GM18907 (cell line): ENCODE data around the gene SND1.
A peak's percentile ranks its signal among the peaks of the same experiment; 100 is the strongest.

Experiments
- ATAC-seq: cut with Tn5 transposase; IDR thresholded peaks from one replicate; pipeline ENCODE4 v1.9.1; 2021; ENCODE audit warnings: mild to moderate bottlenecking, moderate library complexity; ENCODE audit not compliant: unreplicated experiment

SND1 gene

GRCh38 chr7:128078309-128078708 lies 426.3 kb downstream of the SND1 start:
- no peak for ATAC-seq

GRCh38 chr7:128080169-128080568 lies 428.2 kb downstream of the SND1 start:
- no peak for ATAC-seq

DNA sequence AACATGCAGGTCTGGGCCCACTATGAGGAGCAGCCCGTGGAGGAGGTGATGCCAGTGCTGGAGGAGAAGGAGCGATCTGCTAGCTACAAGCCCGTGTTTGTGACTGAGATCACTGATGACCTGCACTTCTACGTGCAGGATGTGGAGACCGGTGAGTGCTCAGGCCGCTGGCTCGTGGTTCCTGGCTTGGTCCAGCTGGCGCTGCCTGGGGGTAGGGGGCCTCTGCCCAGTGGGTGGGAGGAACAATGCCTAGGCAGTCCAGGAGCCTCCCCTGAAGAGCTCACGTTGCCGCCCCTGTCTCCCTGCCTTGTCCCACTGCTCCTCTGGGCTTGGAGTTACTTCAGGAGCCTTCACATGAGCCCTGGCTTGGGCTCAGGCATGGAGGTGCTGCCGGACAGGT lies 429.4 kb downstream of the SND1 start:
- no peak for ATAC-seq

DNA sequence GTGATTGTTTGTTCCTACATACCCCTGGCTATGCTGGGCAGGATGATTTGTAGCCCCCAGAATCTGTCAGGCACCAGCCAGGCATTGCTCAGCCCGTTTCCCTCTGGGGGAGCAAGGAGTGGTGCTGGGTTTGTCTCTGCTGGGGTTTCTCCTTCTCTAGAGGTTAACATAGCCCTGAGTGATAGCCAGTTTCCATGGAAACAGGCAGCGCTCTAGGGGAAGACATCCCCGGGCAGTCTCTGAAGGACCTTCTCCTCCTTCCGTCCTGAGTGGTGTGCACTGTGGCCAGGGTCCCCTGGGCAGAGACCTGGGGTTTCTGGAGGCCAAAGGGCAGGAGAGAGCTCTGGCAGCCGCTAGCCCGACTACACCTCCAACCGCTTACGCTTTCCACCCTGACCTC lies 429.8 kb downstream of the SND1 start:
- ATAC-seq = no peak

DNA sequence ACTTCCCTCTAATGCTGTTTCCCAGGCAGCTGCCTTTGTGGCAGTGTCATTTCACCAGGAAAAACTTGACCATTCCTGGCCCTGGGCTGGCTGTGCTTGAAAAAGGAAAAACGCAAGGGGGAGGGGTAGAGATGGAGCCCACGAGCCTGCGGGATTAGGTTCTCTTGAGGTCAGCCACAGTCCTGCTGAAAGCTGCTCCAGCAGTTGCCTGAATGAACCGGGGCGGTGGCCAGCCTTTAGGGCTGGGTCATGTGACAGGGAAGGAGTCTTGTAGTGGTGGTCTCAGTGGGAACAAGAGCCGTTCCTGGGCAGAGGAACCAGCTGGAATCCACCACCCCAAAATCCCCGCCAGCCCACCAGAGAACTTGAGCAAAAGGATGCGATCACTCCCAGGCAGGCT lies 430.4 kb downstream of the SND1 start:
- no peak for ATAC-seq

DNA sequence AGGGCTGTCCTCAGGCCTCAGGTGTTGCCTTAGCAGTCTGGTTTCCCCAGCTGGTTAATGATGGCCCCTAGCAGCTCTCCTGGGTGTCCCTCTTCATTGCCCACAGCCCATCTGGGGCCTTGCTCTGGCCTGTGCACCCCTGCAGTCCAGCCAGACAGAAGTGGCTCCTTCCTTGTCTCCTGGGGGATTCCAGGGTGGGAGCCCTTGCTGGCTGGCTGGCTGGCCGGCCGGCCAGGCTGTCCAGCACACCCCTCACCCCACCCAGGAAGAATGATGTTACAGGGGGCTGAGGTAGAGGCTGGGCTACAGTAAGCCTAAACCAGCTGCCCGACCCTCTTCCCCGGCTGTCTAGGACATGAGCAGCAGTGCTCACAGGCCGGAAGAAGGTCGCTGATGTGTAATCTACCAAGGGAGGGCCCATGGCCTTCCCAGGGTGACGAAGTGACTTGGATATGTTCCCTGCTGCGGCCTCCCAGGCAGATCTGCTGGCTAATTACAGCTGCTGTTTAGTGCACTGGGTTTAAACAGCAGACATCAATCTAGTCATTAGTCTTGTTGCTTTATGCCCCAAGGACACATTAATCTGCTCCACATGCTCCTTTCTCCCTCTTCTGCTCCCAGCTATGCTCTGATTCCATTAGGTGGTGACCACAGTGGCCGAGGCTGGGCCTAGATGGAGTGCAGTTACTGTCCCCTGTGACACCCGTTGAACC lies 433.1 kb downstream of the SND1 start:
- ATAC-seq = no peak

GRCh38 chr7:128090492-128090891 lies 438.5 kb downstream of the SND1 start:
- no peak for ATAC-seq

- no peak for ATAC-seq
These were observed 439.1 kb downstream of the SND1 start for GRCh38 chr7:128091106-128091505.

GRCh38 chr7:128092221-128092620 lies 440.2 kb downstream of the SND1 start:
- no peak for ATAC-seq

- ATAC-seq = no peak
These were observed 441.9 kb downstream of the SND1 start for GRCh38 chr7:128093614-128094570.

- ATAC-seq = no peak
These were observed 442.7 kb downstream of the SND1 start for GRCh38 chr7:128094686-128095085.

GRCh38 chr7:128097211-128097731 lies 445.3 kb downstream of the SND1 start:
- no peak for ATAC-seq

DNA sequence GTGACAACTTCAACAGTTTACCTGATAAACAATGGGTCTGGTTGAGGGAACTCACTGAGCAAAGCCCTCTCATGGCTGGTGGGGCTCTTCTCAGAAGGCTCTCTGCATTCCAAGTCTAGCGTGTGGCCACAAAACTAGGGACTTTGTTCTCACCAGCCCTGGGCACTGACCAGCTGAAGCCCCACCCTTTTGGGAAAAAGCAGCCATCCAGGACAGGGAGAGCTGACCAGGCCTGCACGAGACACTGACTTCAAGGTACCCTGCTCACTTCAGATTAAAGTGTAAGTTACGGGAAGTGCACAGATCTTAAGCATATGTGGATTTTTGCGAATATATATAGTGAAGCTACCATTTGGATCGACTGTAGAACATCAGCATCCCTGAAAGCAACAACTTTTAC lies 446.6 kb downstream of the SND1 start:
- no peak for ATAC-seq

- ATAC-seq = no peak
These were observed 447.2 kb downstream of the SND1 start for GRCh38 chr7:128099204-128099671.

DNA sequence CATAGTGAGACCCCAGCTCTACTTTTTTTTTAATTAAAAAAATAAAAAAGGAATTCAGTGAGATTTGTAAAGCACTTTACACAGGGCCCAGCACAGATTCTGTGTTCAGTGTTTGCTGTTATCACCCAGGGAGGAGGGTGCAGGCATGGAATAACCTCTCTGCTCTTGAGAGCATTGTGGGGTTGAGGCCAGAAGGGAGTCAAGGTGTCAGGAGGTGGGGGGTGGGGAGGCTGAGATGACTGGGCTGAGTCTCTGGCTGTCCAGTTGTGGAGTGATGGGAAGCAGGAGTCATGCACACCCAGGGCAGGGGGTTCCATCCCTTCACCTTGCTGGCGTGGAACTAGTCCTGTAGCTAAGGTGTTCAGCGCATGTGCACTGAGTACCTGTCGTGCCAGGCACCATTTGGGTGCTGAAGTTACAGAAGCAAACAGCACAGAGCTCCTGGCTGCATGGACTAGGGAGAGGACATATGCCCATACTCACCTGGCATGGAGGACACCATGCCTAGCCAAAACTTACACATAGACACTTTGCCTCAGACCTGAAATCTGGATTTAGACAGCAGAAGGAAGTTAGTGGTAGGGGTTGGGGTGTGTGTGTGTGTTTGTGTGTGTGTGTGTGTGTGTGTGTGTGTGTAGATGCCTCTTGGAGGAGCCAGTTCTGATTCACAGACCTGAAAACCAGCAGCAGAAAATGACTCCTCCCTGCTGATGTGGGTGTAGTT lies 448.4 kb downstream of the SND1 start:
- no peak for ATAC-seq

DNA sequence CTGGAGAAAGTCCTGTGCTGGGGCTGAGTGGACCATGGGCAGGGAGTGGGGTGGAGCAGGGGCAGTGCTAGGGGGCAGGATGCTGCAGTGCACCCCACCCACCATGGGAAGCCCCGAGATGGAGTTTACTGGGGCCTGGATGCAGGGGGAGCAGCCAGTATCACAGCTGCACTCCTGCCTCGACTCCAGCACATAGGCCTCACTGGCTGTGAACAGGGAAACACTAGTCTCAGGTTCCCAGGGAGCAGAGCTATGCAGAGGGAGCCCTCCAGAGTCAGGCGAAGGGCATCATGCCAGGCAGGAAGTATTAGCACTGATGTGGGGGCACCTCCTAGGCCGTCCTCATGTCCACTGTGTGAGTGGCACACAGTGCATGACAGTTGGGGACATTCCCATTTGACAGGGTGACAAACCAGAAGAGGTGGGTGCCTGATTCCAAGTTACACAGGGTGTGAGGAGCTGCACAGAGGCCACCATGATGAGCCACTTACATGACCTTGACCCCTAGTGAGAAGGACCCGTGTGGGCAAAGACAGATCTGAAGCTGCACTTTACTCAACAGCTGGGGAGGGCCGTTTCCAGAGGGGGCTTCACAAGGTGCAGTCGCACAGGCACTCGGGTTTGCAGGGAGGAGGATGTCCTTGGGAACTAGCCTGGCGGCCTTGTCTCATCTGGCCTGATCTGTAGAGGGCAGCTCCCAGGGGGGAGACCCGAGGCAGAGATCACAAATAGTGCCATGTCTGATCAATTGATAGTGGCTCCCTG lies 449.1 kb downstream of the SND1 start:
- ATAC-seq = no peak

DNA sequence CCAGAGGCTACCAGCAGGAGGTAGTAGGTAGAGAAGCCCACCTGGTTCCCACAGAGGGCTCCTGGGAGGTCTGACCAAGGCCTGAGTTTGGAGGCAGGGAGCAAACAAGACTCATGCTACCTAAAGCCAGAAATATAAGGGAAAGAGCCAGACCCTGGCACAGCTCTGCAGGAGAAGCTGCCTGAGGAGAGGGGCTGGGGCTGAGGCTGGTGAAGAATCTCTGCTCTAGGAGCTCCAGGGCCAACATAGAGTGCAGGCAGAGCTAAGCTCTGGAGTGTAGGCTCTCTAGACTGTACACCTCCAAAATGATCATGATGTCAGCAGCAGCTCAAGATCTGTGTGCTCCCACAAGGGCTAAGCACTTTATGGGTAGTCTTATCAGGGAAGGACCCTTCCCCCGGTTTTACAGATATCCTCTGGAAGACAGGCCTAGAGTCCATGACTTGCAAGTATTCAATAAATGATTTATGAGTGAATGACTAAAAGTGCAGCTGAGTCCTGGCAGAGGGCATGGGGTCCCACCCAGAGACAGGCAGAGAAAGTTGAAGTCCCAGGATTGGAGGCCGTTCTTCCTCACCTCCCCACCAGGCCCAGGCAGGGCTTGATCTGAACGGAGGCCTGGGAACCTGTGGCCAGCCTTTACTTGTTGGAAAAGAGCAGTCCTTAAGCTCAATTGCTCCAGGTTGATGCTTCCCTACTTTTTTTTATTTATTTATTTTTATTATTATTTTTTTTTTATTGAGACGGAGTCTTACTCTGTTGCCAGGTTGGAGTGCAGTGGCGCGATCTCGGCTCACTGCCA lies 450.7 kb downstream of the SND1 start:
- ATAC-seq = no peak

GRCh38 chr7:128103498-128104107 lies 451.6 kb downstream of the SND1 start:
- peak; percentile 42 for ATAC-seq

GRCh38 chr7:128104108-128104742 lies 452.2 kb downstream of the SND1 start:
- ATAC-seq = peak; percentile 14
